ENCODE data around the gene CSNK1G2. TPM values are rescaled to one million over a fixed set of nuclear protein-coding genes. Genes with fewer than 3 reads are reported as not detected.

The CSNK1G2 gene
- total and polyA plus RNA-seq, 2 of the 13 experiments (the other 11 are each of a cell fraction or from before 2014, with no cell fraction given), result 53.8 to 72.5 TPM

- TF ChIP-seq SMC3 (IDR thresholded peaks at IDR 0.05; ENCODE audit: low read length), result no peak
- TF ChIP-seq, protein P1, sequence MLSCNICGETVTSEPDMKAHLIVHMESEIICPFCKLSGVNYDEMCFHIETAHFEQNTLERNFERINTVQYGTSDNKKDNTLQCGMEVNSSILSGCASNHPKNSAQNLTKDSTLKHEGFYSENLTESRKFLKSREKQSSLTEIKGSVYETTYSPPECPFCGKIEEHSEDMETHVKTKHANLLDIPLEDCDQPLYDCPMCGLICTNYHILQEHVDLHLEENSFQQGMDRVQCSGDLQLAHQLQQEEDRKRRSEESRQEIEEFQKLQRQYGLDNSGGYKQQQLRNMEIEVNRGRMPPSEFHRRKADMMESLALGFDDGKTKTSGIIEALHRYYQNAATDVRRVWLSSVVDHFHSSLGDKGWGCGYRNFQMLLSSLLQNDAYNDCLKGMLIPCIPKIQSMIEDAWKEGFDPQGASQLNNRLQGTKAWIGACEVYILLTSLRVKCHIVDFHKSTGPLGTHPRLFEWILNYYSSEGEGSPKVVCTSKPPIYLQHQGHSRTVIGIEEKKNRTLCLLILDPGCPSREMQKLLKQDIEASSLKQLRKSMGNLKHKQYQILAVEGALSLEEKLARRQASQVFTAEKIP (CRISPR knock-in tag; IDR thresholded peaks at IDR 0.05; ENCODE audit: borderline replicate concordance), result no peak
- no peak for TF ChIP-seq ZKSCAN5 (CRISPR knock-in tag; IDR thresholded peaks at IDR 0.05)
- no peak for TF ChIP-seq GZF1 (CRISPR knock-in tag; IDR thresholded peaks at IDR 0.05)
- no peak for TF ChIP-seq SMYD3 (CRISPR knock-in tag; IDR thresholded peaks at IDR 0.05)
- no peak for TF ChIP-seq ZNF329 (CRISPR knock-in tag; IDR thresholded peaks at IDR 0.05; ENCODE audit: low read depth)
- TF ChIP-seq, protein P2, sequence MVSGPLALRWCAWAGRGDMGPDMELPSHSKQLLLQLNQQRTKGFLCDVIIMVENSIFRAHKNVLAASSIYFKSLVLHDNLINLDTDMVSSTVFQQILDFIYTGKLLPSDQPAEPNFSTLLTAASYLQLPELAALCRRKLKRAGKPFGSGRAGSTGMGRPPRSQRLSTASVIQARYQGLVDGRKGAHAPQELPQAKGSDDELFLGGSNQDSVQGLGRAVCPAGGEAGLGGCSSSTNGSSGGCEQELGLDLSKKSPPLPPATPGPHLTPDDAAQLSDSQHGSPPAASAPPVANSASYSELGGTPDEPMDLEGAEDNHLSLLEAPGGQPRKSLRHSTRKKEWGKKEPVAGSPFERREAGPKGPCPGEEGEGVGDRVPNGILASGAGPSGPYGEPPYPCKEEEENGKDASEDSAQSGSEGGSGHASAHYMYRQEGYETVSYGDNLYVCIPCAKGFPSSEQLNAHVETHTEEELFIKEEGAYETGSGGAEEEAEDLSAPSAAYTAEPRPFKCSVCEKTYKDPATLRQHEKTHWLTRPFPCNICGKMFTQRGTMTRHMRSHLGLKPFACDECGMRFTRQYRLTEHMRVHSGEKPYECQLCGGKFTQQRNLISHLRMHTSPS (CRISPR knock-in tag; IDR thresholded peaks at IDR 0.05; ENCODE audit: low read depth), result no peak
- 0 out of 2 replicates have a peak, but pooled peaks have one; percentile 36 for TF ChIP-seq KDM3A (CRISPR knock-in tag; IDR thresholded peaks at IDR 0.05; ENCODE audit: low read depth)
- TF ChIP-seq, protein P3, sequence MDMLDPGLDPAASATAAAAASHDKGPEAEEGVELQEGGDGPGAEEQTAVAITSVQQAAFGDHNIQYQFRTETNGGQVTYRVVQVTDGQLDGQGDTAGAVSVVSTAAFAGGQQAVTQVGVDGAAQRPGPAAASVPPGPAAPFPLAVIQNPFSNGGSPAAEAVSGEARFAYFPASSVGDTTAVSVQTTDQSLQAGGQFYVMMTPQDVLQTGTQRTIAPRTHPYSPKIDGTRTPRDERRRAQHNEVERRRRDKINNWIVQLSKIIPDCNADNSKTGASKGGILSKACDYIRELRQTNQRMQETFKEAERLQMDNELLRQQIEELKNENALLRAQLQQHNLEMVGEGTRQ (IDR thresholded peaks at IDR 0.05; ENCODE audit: low read depth, low read length), result no peak
- TF ChIP-seq, protein P3 (CRISPR knock-in tag; IDR thresholded peaks at IDR 0.05; ENCODE audit: borderline replicate concordance), result no peak
- TF ChIP-seq TCF7 (IDR thresholded peaks at IDR 0.05; ENCODE audit: low read depth), result no peak
- TF ChIP-seq, protein P4, sequence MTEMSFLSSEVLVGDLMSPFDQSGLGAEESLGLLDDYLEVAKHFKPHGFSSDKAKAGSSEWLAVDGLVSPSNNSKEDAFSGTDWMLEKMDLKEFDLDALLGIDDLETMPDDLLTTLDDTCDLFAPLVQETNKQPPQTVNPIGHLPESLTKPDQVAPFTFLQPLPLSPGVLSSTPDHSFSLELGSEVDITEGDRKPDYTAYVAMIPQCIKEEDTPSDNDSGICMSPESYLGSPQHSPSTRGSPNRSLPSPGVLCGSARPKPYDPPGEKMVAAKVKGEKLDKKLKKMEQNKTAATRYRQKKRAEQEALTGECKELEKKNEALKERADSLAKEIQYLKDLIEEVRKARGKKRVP (CRISPR knock-in tag; IDR thresholded peaks at IDR 0.05), result no peak
- TF ChIP-seq CBX2 (IDR thresholded peaks at IDR 0.05; ENCODE audit: low read depth, low read length), result no peak
- no peak for TF ChIP-seq CBX2 (CRISPR knock-in tag; IDR thresholded peaks at IDR 0.05; ENCODE audit: low read depth)
- no peak for TF ChIP-seq ZNF225 (CRISPR knock-in tag; IDR thresholded peaks at IDR 0.05)
- no peak for TF ChIP-seq KLF13 (CRISPR knock-in tag; IDR thresholded peaks at IDR 0.05)
- TF ChIP-seq ZNF121 (CRISPR knock-in tag; IDR thresholded peaks at IDR 0.05), result no peak
- no peak for TF ChIP-seq ZNF672 (CRISPR knock-in tag; IDR thresholded peaks at IDR 0.05)
- no peak for TF ChIP-seq SNAI1 (CRISPR knock-in tag; IDR thresholded peaks at IDR 0.05; ENCODE audit: borderline replicate concordance)
- TF ChIP-seq SP4 (CRISPR knock-in tag; IDR thresholded peaks at IDR 0.05), result peak; percentile 65; the same call in 1 of the 2 replicates
Observed at GRCh38 chr19:1942078-1942933, 1.3 kb downstream of the CSNK1G2 start (continued).
